HG02798 (cell line): ENCODE data around the gene PRTFDC1.
"Not testable (repeated sequence)": the region's sequence is repeated elsewhere in the genome, so short reads cannot be mapped to it uniquely, and the experiment has no call there.

Experiments
- ATAC-seq: cut with Tn5 transposase; IDR thresholded peaks from one replicate; pipeline ENCODE4 v1.9.1; 2021; ENCODE audit warnings: mild to moderate bottlenecking; ENCODE audit not compliant: unreplicated experiment, poor library complexity

The PRTFDC1 gene, protein sequence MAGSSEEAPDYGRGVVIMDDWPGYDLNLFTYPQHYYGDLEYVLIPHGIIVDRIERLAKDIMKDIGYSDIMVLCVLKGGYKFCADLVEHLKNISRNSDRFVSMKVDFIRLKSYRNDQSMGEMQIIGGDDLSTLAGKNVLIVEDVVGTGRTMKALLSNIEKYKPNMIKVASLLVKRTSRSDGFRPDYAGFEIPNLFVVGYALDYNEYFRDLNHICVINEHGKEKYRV

GRCh38 chr10:24952143-24952706 lies at the start of gene PRTFDC1:
Gene PRTFDC1, minus strand, starts transcription at chr10:24952606. Its CDS starts 31 bp downstream, at chr10:24952575.
- ATAC-seq, result peak; percentile 28

- ATAC-seq, result no peak
These were observed 45.6 kb upstream of the PRTFDC1 start for GRCh38 chr10:24998044-24998443.

DNA sequence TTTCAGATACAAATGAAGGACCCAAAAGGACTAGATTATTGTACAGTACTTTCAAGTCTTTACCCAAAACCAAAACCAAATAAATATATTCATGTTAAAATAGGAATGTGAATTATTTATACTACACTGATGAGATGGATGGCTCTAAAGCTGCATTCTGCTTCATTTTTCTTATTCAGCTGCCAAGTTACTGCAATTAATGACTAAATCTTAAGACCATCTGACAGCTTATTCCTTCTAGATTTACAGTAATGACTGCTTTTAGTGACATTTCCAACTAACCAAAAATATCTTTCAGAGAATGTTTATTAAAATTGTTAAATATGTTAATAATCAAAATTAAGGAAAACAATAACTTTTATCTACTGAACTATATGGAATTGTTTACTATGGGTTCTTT lies 42.7 kb upstream of the PRTFDC1 start:
- ATAC-seq, result no peak

DNA sequence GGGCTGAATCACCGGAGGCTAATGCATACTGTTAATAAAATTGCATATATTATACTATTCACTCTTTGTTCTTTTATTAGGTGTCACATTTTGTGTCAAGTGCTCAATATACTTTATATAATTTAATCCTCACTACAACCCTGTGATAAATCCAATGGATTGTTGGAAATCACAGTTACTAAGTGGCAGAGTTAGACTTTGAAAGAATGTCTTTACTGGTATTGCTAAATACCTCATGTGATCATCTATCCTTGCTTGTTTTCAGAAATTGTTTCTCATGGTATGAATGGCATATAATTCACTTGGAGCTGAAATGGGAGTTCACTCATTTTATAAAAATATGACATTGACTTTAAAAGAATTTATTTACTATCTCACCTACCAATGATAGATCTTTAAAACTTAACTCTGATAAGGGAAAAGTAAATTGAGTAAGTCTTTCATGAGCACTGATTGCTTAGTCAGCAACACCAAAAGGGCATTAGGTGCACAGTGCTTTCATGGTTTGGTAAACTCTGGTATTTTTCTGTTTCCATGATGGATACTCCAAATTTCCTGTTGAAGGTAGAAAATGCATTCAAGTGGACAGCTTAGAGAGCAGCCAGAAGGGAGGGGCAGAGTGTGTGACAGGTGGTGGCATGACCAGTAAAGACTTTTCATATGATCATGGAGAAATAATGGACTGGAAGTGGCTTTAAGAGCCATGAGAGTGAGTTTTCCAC lies 41.0 kb upstream of the PRTFDC1 start:
- no peak for ATAC-seq

- ATAC-seq, result no peak
These were observed 40.2 kb upstream of the PRTFDC1 start for GRCh38 chr10:24992512-24993133.

GRCh38 chr10:24991298-24991697 lies 38.9 kb upstream of the PRTFDC1 start:
- no peak for ATAC-seq

DNA sequence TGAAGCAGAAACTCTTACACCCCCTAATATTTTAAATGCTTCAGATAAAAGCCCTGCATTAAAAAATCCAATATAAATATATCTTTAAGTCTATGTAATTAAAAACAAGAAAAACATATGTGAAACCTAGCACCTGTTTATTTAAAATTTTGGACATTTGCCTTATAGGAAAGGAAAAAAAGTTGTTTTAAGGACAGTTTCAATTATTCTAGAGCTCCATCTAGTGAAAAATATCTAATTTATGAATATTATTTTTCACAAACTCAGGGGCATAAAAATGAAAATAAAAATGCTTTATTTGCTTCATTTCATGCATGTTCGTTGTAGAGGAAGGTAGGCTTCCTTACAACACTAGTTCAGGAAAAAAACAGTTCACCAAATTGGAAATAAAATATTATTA lies 37.5 kb upstream of the PRTFDC1 start:
- ATAC-seq, result no peak

DNA sequence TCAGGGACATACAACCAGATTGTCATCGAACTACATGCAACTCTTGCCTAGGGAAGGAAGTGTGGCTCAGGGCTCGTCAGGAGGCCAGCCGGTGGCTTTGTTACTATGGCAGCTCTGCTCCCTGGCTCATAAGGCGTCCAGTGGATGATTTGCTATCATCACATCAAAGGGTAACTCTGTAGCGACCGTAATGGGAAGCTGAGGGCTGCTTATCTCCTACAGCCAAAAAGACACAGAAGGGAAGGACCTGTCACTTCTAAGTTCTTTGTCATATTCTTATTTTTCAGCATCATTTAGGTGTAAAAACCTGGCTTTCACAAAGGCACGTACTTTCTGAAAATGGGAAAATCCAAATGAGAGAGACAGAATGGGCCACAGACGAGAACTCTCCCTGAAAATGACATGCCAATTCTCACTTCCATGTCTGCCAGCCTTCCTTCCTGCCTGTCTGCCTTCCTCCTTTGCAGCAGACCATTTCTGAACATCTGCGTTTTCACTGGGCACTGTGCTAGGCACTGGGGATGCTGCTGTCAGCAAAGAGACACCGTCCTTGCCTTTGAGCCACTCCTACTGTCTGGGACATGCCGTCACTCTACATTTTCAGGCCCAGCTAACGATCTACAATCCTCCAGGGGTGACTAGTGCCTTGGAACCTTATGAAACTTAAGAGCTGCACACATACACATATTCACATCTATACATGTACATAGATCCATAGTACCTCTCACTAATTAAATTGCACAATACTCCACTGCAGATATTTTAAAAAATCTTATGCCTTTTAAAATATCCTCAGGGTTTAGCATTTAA lies 36.6 kb upstream of the PRTFDC1 start:
- no peak for ATAC-seq

GRCh38 chr10:24984906-24985305 lies 32.5 kb upstream of the PRTFDC1 start:
- ATAC-seq, result no peak

DNA sequence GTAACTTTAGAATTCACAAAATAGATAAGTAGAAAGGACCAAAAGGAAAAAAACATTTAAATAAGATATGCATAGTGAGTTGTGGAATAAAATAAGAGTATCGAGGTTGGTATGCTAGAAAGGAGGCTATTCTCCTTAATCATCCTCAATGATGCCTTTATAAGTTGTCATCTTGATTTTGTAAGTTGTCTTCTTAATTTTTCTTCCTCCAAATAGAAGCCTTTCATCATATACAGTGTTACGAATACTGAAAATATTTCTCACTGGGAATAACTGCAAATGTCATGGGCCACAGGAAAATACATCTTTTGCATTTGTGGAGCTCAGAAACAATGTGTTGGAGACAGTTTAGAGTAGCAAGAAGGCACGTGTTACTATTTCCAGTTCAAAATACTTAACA lies 31.5 kb upstream of the PRTFDC1 start:
- ATAC-seq, result no peak

DNA sequence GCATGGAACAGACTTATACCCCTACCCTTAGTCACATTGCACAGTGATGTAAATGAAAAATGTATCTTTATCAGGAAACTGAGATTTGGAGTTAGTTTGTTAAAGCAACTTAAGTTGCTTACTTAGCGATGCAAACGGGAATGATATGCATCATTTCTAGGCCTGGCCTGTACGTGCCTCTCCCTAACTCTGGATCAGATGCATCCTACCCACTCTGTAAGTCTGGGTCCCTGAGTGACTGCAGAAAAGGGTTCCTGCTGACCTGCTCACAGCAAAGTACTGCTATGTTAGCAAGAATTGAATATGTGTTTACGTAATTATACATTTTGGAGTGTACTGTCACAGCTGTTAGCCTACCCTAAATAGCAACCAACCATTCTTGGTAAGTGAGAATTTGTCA lies 30.7 kb upstream of the PRTFDC1 start:
- ATAC-seq, result no peak

DNA sequence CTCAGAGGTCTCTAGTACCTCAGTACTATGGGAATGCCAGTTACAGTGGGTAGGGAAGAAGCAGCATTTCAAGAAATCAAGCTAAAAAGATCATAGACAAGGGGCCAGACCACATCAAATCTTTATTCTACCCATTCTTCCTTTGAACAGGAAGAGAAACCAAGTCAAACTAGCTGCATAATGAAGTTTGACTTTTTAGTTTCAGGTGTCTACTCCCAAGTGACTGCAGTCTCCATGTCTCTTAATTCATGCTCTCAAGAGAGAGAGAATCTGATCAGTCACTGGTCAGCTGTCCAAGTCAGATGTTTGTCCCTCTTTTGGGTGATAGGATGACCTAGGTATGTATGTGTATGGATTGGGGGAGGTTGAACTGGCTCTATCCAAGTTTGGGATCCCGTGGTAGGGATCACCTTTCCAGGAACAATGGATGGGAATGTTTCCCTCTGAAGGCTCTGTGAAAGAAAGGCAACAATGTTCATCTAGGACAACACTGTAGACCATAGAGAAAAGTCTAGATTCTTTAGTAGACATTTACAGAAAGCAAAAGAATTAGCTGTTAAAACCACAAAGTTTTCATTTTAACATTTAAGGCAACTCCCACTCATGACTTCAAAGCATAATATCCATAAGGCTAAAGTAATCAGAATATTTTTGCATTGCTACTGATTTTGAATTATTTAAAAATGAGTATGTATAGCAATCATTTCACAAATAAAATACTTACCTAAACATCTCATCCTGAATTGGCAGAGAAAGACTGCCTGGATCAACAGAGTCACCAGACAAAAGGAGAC lies 30.1 kb upstream of the PRTFDC1 start:
- peak; percentile 64 for ATAC-seq

DNA sequence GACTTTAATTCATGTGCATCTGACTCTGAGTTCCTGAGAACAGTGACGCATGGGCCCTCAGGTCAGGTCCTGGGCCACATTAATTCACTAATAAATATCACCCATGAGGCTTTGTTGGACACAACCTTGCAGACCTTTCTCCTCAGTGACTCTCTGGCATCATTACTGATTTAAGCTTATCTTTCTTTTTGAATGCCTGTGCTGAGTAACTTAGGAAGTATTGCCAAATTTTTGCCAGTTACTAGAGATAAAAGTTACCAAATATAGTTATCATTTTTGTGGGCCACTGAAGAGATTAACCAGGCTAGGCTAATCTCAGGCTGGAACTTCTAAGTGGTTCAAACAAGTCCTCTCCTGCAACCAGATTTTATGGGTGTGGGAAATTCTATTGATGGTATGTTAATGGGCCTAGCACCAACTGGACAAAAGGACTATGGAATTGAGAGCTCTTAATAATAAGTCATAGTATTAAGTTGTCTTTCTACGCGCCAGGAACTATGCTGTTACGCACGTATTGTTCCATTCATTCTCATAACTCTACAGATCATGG lies 28.8 kb upstream of the PRTFDC1 start:
- no peak for ATAC-seq

GRCh38 chr10:24979685-24980084 lies 27.3 kb upstream of the PRTFDC1 start:
- no peak for ATAC-seq

GRCh38 chr10:24974976-24975375 lies 22.6 kb upstream of the PRTFDC1 start:
- no peak for ATAC-seq

DNA sequence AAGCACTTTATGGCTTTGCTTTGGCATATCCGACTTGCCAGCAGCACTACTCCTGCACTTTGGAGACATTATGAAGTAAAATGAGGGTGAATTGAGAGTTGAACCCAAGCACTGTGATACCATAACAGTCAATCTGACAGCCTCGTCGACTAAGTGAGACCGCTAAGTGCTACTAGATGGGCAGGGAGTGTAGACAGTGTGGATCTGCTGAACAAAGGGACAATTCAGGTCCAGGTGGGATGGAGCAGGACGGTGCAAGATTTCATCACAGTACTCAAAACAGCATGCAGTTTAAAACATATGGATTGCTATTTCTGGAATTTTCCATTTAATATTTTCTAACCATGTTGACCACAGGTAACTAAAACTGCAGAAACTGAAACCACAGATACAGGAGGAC lies 20.8 kb upstream of the PRTFDC1 start:
- ATAC-seq, result no peak

DNA sequence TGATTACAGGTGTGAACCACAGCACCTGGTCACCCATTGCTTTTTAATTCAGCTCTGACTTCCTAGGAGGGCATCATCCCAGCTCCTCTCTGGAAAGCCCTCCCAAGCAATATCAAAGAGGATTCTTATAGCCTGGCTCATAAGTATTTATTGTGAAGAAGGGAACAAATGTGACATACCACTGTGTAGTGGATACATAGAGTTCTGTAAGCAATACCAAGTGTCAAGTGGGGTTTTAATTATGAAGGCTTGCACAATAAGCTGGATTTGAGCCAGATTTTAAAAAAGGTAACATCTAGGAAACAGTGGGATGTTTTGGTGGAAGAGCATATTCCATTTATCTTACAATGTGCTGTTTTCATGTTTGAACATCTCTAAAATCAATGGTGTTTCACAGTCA lies 19.0 kb upstream of the PRTFDC1 start:
- no peak for ATAC-seq

DNA sequence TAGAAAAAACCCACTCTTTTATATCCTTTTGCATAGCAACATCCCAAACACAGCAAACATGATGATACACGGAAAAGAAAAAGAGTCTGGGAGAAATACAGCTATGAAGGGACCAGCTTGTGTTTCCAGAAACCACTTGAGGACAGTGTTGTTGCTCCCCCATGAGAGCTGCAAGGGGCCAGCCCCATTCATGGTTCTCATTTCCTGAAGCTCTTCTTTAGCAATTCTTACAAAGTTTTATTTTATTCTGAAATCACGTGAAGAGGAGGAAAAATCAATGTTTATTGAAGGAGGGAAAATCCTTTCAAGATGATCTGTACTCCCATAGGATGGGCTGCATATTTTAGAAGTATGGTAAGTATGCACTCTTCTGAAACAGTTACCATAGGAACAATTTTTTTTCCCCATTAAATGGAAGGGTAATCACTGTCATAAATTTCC lies 17.5 kb upstream of the PRTFDC1 start:
- no peak for ATAC-seq

GRCh38 chr10:24968951-24969350 lies 16.5 kb upstream of the PRTFDC1 start:
- ATAC-seq, result not testable (repeated sequence)
